HepG2 (cell line): Measurements from ENCODE around the gene NTM.

Experiments used
- PREB ChIP-seq: sonication (generic); formaldehyde crosslinking; IDR thresholded peaks from 2 replicates; pipeline ENCODE4 v1.4.0; 2020; ENCODE audit warnings: missing genetic modification reagents
- TF ChIP-seq, protein P1 (sequence below): sonication (generic); formaldehyde crosslinking; IDR thresholded peaks from 2 replicates; pipeline ENCODE4 v1.5.0; 2020; ENCODE audit warnings: mild to moderate bottlenecking, missing genetic modification reagents, moderate library complexity

DNA sequence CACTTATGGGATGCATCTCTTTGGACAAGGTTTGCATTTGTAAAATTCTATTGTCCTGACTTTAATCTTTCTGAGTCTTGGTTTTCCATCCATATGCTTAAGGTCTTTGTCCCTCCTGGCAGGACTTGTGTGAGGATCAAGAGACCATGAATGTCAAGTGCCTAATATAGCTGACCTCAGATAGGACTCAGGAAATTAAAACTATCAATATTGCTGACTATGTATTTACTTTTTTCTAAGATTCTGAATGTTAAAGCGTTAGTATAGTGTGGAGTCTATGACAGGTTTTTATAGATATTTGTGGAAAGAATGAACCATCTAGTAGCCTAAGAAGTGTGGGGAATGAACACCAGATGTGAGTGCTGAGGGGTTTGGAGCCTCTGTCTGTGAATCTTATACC, 637.8 kb downstream of the NTM start:
- TF ChIP-seq, protein P1, sequence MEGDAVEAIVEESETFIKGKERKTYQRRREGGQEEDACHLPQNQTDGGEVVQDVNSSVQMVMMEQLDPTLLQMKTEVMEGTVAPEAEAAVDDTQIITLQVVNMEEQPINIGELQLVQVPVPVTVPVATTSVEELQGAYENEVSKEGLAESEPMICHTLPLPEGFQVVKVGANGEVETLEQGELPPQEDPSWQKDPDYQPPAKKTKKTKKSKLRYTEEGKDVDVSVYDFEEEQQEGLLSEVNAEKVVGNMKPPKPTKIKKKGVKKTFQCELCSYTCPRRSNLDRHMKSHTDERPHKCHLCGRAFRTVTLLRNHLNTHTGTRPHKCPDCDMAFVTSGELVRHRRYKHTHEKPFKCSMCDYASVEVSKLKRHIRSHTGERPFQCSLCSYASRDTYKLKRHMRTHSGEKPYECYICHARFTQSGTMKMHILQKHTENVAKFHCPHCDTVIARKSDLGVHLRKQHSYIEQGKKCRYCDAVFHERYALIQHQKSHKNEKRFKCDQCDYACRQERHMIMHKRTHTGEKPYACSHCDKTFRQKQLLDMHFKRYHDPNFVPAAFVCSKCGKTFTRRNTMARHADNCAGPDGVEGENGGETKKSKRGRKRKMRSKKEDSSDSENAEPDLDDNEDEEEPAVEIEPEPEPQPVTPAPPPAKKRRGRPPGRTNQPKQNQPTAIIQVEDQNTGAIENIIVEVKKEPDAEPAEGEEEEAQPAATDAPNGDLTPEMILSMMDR (CRISPR knock-in tag): no peak
- no peak for TF ChIP-seq PREB (CRISPR knock-in tag)
